GM08714 (cell line): ENCODE data around the gene HYAL3.
"Not testable (repeated sequence)": the region's sequence is repeated elsewhere in the genome, so short reads cannot be mapped to it uniquely, and the experiment has no call there.

Experiments used
- H3K4me3 ChIP-seq: fragments of 200-500 bp; sonication (Bioruptor generic); 2 replicates; pipeline ENCODE4 v1.5.1; 2014; ENCODE audit warnings: mild to moderate bottlenecking, low read length, inconsistent platforms
- ZNF274 ChIP-seq: IDR thresholded peaks from 2 replicates; pipeline ENCODE4 v1.6.1; 2012; ENCODE audit warnings: mild to moderate bottlenecking, low read depth, low read length

Gene HYAL3

GRCh38 chr3:50268703-50269451 lies 30.3 kb downstream of the HYAL3 start, which contains the start of gene SEMA3B:
SEMA3B (plus strand) TSS chr3:50269147; CDS start chr3:50269241, 94 bp downstream.
- no peak for TF ChIP-seq ZNF274
- no peak within 1 kb of the TSS for H3K4me3 ChIP-seq

GRCh38 chr3:50268276-50268675 lies 30.9 kb downstream of the HYAL3 start:
- H3K4me3 ChIP-seq, result no peak overlapping the region
- no peak for TF ChIP-seq ZNF274

GRCh38 chr3:50267280-50267913 lies 31.8 kb downstream of the HYAL3 start:
- no peak overlapping the region for H3K4me3 ChIP-seq
- TF ChIP-seq ZNF274, result no peak

GRCh38 chr3:50266836-50267235 lies 32.4 kb downstream of the HYAL3 start:
- TF ChIP-seq ZNF274, result no peak
- H3K4me3 ChIP-seq, result no peak overlapping the region

GRCh38 chr3:50266017-50266416 lies 33.2 kb downstream of the HYAL3 start:
- H3K4me3 ChIP-seq, result no peak overlapping the region
- no peak for TF ChIP-seq ZNF274

- TF ChIP-seq ZNF274, result no peak
- no peak overlapping the region for H3K4me3 ChIP-seq
Observed at GRCh38 chr3:50265571-50265970, 33.6 kb downstream of the HYAL3 start.

GRCh38 chr3:50264964-50265485 lies 34.2 kb downstream of the HYAL3 start:
- no peak overlapping the region for H3K4me3 ChIP-seq
- TF ChIP-seq ZNF274, result no peak

- no peak for TF ChIP-seq ZNF274
- H3K4me3 ChIP-seq, result no peak overlapping the region
Observed at GRCh38 chr3:50264383-50264963, 34.7 kb downstream of the HYAL3 start.

- H3K4me3 ChIP-seq, result no peak overlapping the region
- no peak for TF ChIP-seq ZNF274
Observed at GRCh38 chr3:50263478-50264382, 35.5 kb downstream of the HYAL3 start.

- H3K4me3 ChIP-seq, result no peak overlapping the region
- no peak for TF ChIP-seq ZNF274
Observed at GRCh38 chr3:50262778-50263177, 36.4 kb downstream of the HYAL3 start.

GRCh38 chr3:50262200-50262599 lies 37.0 kb downstream of the HYAL3 start:
- not testable (repeated sequence) for H3K4me3 ChIP-seq

GRCh38 chr3:50261505-50261904 lies 37.7 kb downstream of the HYAL3 start:
- H3K4me3 ChIP-seq, result no peak overlapping the region
- TF ChIP-seq ZNF274, result no peak

- no peak for TF ChIP-seq ZNF274
Observed at GRCh38 chr3:50260942-50261441, 38.2 kb downstream of the HYAL3 start.

More at GRCh38 chr3:50260942-50261441, 38.2 kb downstream of the HYAL3 start:
- no peak overlapping the region for H3K4me3 ChIP-seq
